ENCODE measurements around the gene SEC16A.
A peak's percentile ranks its signal among the peaks of the same experiment; 100 is the strongest.

Gene SEC16A

DNA sequence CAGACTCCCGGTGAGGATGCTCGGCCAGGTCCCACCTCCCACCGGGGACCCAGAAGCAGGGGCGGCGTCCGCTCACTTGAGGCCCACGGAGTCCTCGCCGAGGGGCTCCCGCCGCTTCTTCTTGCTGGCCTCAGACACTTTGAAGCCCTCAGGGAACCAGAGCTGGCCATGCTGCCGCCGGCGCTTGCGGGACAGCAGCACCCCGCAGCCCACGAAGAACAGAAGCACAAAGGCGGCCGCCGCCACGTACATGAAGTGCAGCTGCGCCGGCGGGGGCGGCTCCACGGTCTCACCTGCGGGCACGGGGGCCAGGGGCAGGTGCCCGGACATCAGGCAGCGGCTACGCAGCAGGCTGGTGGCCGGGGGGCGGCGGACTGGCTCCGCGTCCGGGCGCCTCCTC lies 19.4 kb upstream of the SEC16A start:
- no peak for DNase-seq (ENCODE audit: low read depth)

DNA sequence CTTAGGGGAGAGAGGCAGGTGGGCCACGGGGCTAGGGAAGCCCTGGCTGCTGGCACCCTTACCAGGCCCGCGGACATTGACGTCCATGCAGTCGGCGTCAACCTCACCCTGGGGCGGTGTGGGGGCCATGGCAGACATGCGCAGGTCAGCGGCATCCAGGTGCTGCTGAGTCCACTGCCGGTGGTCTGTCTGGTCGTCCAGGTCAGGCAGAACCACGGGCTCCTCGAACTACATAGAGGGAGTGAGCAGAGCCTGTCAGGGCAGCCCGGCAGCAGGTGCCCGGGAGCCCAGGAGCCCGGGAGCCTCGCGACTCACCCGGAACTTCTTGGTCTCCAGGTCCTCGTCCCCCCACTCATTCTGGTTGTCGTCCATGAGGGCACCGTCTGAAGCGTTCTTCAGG lies 18.8 kb upstream of the SEC16A start:
- DNase-seq (ENCODE audit: low read depth) = no peak

DNA sequence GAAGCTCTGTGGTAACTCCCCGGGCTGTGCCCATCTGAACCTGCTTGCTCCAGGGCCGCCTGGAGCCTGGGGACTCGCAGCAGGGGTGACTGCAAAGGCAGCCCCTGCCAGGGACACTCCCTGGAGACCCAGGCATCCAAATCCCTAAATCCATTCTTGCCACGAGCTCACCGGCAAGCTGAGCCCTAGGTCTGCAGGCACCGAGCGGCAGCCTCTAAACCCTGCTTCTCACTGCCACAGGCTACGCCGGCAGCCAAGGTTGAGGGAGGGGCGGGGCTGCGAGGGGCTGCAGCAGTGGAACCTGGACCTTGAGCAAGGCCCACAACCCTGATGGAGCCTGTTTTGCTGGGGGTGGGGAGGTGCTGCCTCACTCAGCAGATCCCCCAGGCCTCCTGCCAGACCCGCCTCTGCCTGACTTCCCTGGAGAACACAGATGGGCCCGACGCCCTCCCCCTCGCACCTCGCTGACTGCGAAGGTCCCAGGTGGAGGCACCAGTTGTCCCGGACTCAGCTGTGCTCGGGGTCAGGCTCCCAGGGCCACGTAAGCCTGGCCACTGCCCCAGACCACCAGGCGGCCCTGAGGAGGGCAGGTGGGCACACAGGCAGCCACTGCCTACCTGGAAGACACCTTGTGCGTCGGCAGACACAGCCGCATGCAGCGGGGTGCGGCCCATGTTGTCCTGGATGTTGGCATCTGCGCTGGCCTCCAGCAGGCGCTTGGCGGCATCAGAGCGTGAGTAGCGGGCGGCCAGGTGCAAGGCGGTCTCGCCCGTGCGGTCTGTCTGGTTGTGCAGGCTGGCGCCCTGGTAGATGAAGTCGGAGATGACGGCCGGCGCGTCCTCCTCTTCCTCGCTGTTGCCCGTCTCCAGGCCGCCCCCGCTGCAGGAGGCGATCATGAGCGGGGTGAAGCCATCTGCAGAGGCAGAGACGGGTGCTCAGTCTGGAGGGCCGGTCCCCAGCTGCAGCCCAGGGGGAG lies 17.4 kb upstream of the SEC16A start:
- DNase-seq (ENCODE audit: low read depth) = no peak

DNA sequence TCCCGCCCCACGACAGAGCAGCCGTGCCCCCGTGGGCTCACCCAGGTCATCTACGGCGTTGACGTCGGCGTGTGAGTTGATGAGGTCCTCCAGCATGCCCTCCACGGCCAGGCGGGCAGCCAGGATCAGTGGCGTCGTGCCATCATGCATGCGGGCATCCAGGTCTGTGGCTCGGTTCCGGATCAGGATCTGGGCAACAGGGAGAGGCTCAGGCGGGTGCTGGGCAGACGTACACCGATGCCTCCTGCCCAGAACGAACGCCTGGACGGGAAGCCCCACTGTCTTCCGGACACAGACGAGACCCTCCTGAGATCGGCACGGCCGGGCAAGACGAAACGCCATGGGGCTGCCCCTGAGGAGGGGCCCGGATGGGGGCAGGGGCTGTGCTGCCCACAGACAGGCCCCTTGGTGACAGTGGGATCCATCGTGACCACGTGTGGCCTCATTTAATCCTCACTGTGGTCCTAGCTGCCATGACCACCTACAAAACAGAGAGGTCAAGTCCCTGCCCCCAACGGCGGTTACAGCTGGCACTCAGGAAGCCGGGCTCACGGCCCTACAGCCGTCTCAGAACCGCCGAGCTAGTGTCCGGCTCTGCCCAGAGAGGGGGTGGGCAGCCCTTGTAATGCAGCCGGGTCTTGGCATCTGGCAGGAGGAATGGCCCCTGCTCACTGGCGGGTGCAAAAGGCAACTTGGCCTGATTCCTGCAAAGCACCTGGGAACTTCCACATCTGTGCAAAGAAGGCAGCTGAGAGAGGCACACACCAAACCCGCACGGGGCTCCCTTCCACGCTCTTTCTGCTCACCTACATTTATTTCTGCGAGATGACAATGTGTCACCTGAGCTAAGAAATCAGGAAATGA lies 16.5 kb upstream of the SEC16A start:
- DNase-seq (ENCODE audit: low read depth) = no peak

- no peak for DNase-seq (ENCODE audit: low read depth)
Observed at GRCh38 chr9:136497916-136498695, 15.3 kb upstream of the SEC16A start.

GRCh38 chr9:136496801-136497620 lies 14.2 kb upstream of the SEC16A start:
- DNase-seq (ENCODE audit: low read depth) = no peak

DNA sequence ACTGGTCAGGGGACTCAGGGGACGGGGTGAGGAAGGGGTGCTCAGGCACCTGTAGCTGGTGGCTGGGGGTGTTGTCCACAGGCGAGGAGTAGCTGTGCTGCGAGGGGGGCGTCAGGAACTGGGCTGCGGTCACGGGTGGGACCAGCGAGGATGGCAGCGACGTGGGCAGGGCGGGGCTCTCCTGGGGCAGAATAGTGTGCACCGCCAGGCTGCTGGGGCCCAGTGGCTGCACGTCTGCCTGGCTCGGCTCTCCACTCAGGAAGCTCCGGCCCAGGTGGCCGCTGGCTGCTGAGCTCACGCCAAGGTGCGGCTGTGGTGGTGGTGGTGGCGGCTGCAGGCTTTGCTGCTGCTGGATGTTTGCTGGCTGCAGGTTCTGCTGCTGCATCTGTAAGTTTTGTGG lies 13.3 kb upstream of the SEC16A start:
- DNase-seq (ENCODE audit: low read depth) = no peak

GRCh38 chr9:136495238-136495800 lies 12.5 kb upstream of the SEC16A start:
- DNase-seq (ENCODE audit: low read depth) = no peak

GRCh38 chr9:136494531-136495215 lies 11.8 kb upstream of the SEC16A start:
- no peak for DNase-seq (ENCODE audit: low read depth)

GRCh38 chr9:136494012-136494411 lies 11.2 kb upstream of the SEC16A start:
- no peak for DNase-seq (ENCODE audit: low read depth)

DNA sequence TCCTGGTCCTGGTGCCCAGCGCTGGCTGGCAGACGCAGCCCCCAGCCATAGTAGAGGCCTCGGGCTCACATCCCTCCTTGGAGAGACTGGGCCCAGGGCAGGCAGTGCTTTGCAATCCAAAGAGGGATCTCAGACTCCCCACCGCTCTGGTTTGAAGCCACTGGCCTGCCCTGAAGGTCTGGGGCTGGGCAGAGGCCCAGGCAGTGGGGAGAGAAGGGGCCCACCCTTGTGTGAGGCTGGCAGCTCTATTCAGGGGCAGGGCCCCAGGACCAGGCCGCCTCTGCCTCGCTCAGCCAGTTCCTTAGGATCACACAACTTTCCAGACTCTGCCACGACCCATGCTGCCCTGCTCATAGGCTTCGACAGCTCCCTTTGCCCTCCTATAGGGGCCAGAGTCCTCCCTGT lies 10.7 kb upstream of the SEC16A start:
- DNase-seq (ENCODE audit: low read depth) = no peak

- no peak for DNase-seq (ENCODE audit: low read depth)
Observed at GRCh38 chr9:136492978-136493522, 10.2 kb upstream of the SEC16A start.

DNA sequence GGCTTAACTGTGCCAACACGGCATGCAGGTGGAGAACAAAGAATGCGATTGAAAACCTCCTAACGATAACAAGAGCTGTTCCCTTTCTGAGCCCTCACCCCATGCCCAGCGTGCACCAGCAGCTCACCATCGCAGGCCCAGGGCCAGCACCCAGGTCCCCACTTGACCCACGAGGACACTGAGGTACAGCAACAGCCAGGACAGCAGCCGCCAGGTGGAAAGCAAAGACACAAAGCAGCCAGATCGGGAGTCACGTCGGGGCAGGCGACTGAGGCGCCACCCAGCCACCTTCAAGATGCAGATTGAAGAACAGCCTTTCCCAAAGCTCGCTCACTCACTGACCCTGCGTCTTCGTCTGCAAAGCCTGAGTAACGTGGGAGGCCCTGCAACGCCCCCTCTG lies 6.9 kb upstream of the SEC16A start:
- DNase-seq (ENCODE audit: low read depth) = no peak

- peak; percentile 50 for DNase-seq (ENCODE audit: low read depth)
Observed at GRCh38 chr9:136488247-136489214, 5.7 kb upstream of the SEC16A start.

- DNase-seq (ENCODE audit: low read depth) = no peak
Observed at GRCh38 chr9:136487672-136488071, 4.8 kb upstream of the SEC16A start.

DNA sequence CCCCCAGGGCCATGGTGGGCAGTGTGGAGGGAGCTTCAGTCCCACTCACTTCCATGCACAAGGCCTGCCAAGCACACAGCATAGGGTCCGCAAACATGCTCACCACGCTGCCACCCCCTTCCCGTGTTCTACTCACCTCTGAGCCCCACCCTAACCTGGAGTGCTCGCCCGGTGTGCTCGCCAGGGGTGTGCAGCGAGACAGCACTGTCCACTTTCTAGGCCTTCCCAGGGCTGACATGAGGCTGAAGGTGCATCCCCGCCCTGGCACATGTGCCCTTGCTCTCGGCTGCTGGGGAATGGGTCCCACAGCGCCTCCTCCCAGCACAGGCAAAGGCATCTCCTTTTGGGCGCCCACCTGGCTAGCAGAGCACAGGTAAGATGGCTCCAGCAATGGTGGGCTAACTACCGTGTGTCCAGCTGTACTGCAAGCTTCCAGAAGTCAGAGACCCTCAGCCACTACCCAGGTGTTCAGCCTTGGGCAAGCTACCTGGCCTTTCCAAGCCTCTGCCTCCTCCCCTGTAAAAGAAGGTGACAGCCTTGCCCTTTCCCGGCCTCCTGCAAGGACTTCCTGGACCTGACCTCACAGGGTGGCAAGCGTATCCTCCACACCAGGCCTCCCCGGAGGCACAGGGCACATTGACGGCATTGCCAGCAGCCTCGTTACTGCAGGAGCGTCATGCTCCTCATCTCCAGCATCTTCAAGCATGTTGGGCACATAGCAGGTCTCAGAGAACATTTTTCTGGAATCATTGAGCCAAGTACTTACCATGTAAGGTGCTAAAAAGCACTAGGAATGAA lies 4.2 kb upstream of the SEC16A start:
- DNase-seq (ENCODE audit: low read depth) = no peak

DNA sequence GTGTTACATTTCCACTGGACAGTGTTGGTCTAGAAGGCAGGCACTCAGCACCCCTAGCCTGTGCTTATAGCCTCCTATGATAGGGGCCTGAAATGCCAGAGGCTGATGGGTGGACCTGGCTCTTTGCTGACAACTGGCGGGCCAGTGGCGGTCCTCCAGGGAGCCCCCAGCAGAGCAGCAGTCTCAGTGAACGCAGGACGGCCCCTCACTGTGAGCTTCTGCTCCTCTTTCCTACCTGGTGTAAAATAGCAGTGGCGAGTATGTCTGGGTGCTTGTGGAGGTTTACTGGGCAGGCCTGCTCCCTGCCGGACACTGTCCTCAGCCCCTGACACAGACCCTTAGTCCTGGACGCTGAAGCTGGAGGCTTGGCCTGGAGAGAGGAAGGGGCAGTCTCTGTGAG lies 3.3 kb upstream of the SEC16A start:
- DNase-seq (ENCODE audit: low read depth) = no peak
